Esophagus muscularis mucosa (tissue), 4 donors: ENCODE results near the gene SH3D21. TPM values are rescaled to one million over a fixed set of nuclear protein-coding genes. Genes with fewer than 3 reads are reported as not detected.

Experiments used
- DNase-seq: peaks from one replicate; pipeline ENCODE4 v3.0.0-alpha.2; 2017; ENCODE audit errors: extremely low spot score
- H3K27ac ChIP-seq, 4 donors: fragments of 200-600 bp; sonication (generic); replicated peaks in 1 of 4; 1 replicate in 3 of 4; 2 replicates in 1 of 4; pipeline ENCODE4 v1.5.1; 2016 to 2019; ENCODE audit warnings: mild to moderate bottlenecking in 1 of 4
- H3K27me3 ChIP-seq, 4 donors: fragments of 200-600 bp; sonication (generic); one replicate each; pipeline versions ENCODE4 v1.5.1 to v1.6.0; 2016 to 2019
- H3K36me3 ChIP-seq, 4 donors: fragments of 200-600 bp; sonication (generic); one replicate each; pipeline ENCODE4 v1.5.1; 2016 to 2019
- H3K4me1 ChIP-seq, 4 donors: fragments of 200-600 bp; sonication (generic); one replicate each; pipeline ENCODE4 v1.5.1; 2016 to 2019
- H3K4me3 ChIP-seq, 4 donors: fragments of 200-600 bp; sonication (generic); 1 replicate in 2 of 4; 2 replicates in 2 of 4; pipeline ENCODE4 v1.5.1; 2016 to 2019; ENCODE audit warnings: mild to moderate bottlenecking in 4 of 4, moderate library complexity in 1 of 4
- H3K9me3 ChIP-seq, 4 donors: fragments of 200-600 bp; sonication (generic); 1 replicate in 3 of 4; 2 replicates in 1 of 4; pipeline ENCODE4 v1.5.1; 2016 to 2019
- CTCF ChIP-seq, 3 experiments: fragments of 200-600 bp in 2 of 3; fragments of 450-650 bp in 1 of 3; sonication (generic) in 2 of 3; IDR thresholded peaks; one replicate each; pipeline ENCODE4 v1.5.1; 2017 to 2019; ENCODE audit warnings: antibody characterized with exemption in 3 of 3, mild to moderate bottlenecking in 2 of 3, moderate library complexity in 1 of 3
- EP300 ChIP-seq: sonication (generic); formaldehyde crosslinking; IDR thresholded peaks from one replicate; pipeline ENCODE4 v1.6.1; 2017; ENCODE audit warnings: antibody characterized with exemption
- POLR2A ChIP-seq: fragments of 450-650 bp; IDR thresholded peaks from one replicate; pipeline ENCODE4 v1.6.1; 2017; ENCODE audit warnings: antibody characterized with exemption, moderate library complexity, mild to moderate bottlenecking, low read depth
- POLR2AphosphoS5 ChIP-seq, 2 donors: sonication (generic); formaldehyde crosslinking; IDR thresholded peaks; one replicate each; pipeline ENCODE4 v1.6.1; 2017; ENCODE audit warnings: antibody characterized with exemption in 2 of 2
- WGBS: methylation state at CpG from one replicate; pipeline ENCODE4 v1.1.5; 2018; 5-methylcytosine and 5-hydroxymethylcytosine counted together
- intact Hi-C: fragments of 100-400 bp; cut with DNase I; formaldehyde crosslinking; loops from one replicate; pipeline ENCODE4 v1.15.1; 2023
- total RNA-seq, 4 donors: library from RNA; depleted of rRNA; stranded (reverse); fragments of >200 nt; gene quantifications; one replicate each; pipeline versions ENCODE4 v1.1.0 to v1.2.1, GENCODE V29; 2016

The SH3D21 gene
- total RNA-seq, 4 donors from 2014 or later: 0.26 to 2.0 (median 1.1) TPM

DNA sequence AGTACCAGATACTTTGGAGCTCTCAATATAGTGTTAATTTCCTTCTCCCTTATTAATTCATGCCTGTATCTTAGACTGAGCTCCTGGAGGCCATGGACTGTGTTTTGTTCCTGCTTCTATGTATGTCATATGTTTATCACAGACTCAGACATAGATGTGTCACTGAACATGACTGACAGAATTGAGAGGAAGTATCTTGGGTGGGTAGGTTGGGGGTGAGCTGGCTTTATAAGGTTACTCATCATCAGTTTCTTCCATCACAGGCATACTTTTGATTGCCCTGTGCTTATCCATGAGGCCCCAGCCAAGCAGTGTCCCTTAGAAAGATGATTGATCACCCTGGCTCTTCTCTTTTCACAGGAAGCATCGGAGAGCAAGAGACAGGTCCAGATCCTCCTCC lies 5.6 kb upstream of the SH3D21 start:
- Histone ChIP-seq H3K36me3 (peaks cover 65 to 91% (median 89%) of the 10 kb centered on the region in 4 donors), H3K9me3 (no peaks in the 10 kb centered on the region), H3K4me3 (no peak overlapping the region), H3K27ac (peak overlapping the region; percentile 3 to 55 (median 18)), H3K27me3 (no peaks in the 10 kb centered on the region), H3K4me1 (peaks cover 6 to 19% (median 16%) of the 10 kb centered on the region in 4 donors)
- no peak for TF ChIP-seq POLR2A
- no peak for TF ChIP-seq EP300
- TF ChIP-seq CTCF (IDR thresholded peaks at IDR 0.05): no peak
- no peak for TF ChIP-seq POLR2AphosphoS5 (IDR thresholded peaks at IDR 0.05)
- intact Hi-C loops: no loop called here
- DNase-seq: no peak
- 71% methylated on average over 1 of the region's 1 CpG for WGBS

- Histone ChIP-seq H3K9me3 (no peaks in the 10 kb centered on the region), H3K36me3 (peaks cover 65 to 87% (median 85%) of the 10 kb centered on the region in 4 donors), H3K27ac (no peak overlapping the region)
These were observed 4.9 kb upstream of the SH3D21 start for GRCh38 chr1:36301220-36301619.

DNA sequence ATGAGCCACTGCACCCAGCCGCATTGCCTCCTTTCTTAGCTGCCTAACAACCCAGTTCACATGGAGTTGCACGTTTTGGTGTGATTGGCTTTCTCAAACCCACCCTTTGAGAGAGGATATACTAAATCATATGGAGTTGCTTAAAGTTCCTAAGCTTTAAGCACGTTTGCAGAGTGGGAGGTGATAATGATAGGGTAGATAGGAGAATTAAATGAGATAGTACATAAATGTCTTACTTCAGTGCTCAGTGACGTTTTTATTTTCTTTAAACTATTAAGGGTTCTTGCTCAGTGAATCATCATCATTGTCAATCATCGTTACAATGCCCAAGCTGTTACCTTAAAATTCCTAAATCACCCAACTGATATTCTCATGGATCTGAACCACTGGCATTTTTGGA lies 2.9 kb upstream of the SH3D21 start:
- TF ChIP-seq CTCF (IDR thresholded peaks at IDR 0.05): no peak
- TF ChIP-seq POLR2A: no peak
- no peak for TF ChIP-seq EP300
- TF ChIP-seq POLR2AphosphoS5 (IDR thresholded peaks at IDR 0.05): no peak
- 62% methylated on average over 5 of the region's 5 CpGs for WGBS
- Histone ChIP-seq H3K27me3 (no peaks in the 10 kb centered on the region), H3K4me3 (no peak overlapping the region), H3K27ac (no peak overlapping the region), H3K9me3 (no peaks in the 10 kb centered on the region), H3K4me1 (peaks cover 20 to 37% (median 36%) of the 10 kb centered on the region in 4 donors), H3K36me3 (peaks cover 47 to 66% (median 64%) of the 10 kb centered on the region in 4 donors)
- intact Hi-C loops: no loop called here
- no peak for DNase-seq

More at GRCh38 chr1:36301220-36301619, 4.9 kb upstream of the SH3D21 start:
- TF ChIP-seq POLR2A (no peak), POLR2AphosphoS5 (IDR thresholded peaks at IDR 0.05) (no peak), CTCF (IDR thresholded peaks at IDR 0.05) (no peak), EP300 (no peak)
- WGBS: 80% methylated on average over 1 of the region's 1 CpG
- no peak overlapping the region for H3K4me3 ChIP-seq
- H3K27me3 ChIP-seq: no peaks in the 10 kb centered on the region
- no peak for DNase-seq
- peaks cover 13 to 25% (median 21%) of the 10 kb centered on the region in 4 donors for H3K4me1 ChIP-seq
- intact Hi-C loops: no loop called here

DNA sequence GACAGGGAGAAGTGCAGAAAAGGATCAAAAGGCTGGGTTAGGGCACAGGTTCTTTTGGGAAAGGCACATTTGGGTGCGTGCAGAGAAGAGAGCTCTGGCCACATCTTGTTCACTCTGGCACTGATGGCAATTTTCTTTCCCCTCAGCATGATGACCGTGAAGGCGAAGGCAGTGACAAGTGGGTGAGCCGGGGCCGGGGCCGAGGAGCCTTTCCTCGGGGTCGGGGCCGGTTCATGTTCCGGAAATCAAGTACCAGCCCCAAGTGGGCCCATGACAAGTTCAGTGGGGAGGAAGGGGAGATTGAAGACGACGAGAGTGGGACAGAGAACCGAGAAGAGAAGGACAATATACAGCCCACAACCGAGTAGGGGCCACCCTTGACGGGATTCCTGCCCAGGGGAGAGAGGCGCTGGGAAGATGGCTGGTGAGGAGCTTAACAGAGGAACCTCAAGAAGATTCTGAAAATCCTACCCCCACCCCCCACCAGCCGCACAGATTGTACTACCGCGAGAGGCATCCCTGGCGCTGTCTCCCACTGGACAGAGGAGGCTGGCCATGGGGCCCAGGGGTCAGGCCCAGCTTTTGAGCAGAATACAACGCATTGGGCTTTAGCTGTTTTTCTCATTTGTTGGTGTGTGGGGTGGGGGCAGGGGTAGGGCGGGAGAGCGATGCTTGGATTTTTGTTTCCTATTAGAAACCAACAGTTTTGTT lies 2.4 kb upstream of the SH3D21 start:
- H3K4me3 ChIP-seq: no peak overlapping the region
- H3K27ac ChIP-seq: no peak overlapping the region
- 88% methylated on average over 23 of the region's 23 CpGs for WGBS
- no peaks in the 10 kb centered on the region for H3K9me3 ChIP-seq
- DNase-seq: no peak
- TF ChIP-seq POLR2A: no peak
- TF ChIP-seq EP300: no peak
- TF ChIP-seq POLR2AphosphoS5 (IDR thresholded peaks at IDR 0.05): no peak
- TF ChIP-seq CTCF (IDR thresholded peaks at IDR 0.05): no peak
- H3K36me3 ChIP-seq: peaks cover 43 to 61% (median 59%) of the 10 kb centered on the region in 4 donors
- H3K27me3 ChIP-seq: no peaks in the 10 kb centered on the region
- H3K4me1 ChIP-seq: peaks cover 20 to 37% (median 36%) of the 10 kb centered on the region in 4 donors
- intact Hi-C loops: no loop called here
